NT2/D1 (cell line): ENCODE results near the gene CYP2S1.

ENCODE experiments used
- SUZ12 ChIP-seq: IDR thresholded peaks from 2 replicates; pipeline ENCODE4 v1.6.1; 2011; ENCODE audit not compliant: insufficient read length, insufficient read depth; ENCODE audit errors: extremely low read depth
- YY1 ChIP-seq: IDR thresholded peaks from 2 replicates; pipeline ENCODE4 v1.6.1; 2011; ENCODE audit not compliant: insufficient read length, insufficient read depth

DNA sequence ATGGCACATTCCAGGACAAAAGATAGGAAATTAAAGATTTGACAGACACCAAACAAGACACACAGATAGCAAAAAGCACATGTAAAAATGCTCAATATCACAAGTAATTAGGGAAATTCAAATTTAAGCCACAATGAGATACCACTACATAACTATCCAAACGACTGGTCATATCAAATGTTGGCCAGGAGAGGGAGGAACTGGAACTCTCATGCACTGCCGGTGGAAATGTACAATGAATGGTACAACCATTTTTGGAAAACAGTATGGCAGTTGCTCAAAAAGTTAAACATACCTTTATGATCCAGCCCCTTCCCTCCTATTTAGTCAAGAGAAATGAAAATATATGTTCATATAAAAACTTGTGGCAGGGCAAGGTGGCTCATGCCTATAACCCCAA lies 36.8 kb upstream of the CYP2S1 start:
- TF ChIP-seq SUZ12 (no peak), YY1 (no peak)
